Esophagus squamous epithelium (tissue), 4 donors: ENCODE data around the gene NRM.

Source experiments
- CTCF ChIP-seq, 6 experiments: fragments of 450-650 bp in 4 of 6; fragments of 200-600 bp in 2 of 6; sonication (generic) in 2 of 6; IDR thresholded peaks; one replicate each; pipeline ENCODE4 v1.5.1; 2016 to 2019; ENCODE audit warnings: antibody characterized with exemption in 6 of 6, mild to moderate bottlenecking in 4 of 6, moderate library complexity in 4 of 6
- POLR2A ChIP-seq, 4 donors: fragments of 450-650 bp; IDR thresholded peaks; one replicate each; pipeline ENCODE4 v1.6.1; 2017; ENCODE audit warnings: antibody characterized with exemption in 4 of 4, mild to moderate bottlenecking in 4 of 4, moderate library complexity in 3 of 4

- TF ChIP-seq POLR2A (IDR thresholded peaks at IDR 0.05) (no peak), CTCF (IDR thresholded peaks at IDR 0.05) (no peak)
Measured at GRCh38 chr6:30738532-30738931, 47.7 kb upstream of the NRM start.
